ENCODE measurements around the gene KLF1. TPM values are rescaled to one million over a fixed set of nuclear protein-coding genes. Genes with fewer than 3 reads are reported as not detected.

KLF1 gene
- 0.06 TPM in 1 of 5 replicates, not detected in the others for total RNA-seq (2022; extraction: Qiagen RNA extraction; ENCODE audit: low read depth)

GRCh38 chr19:12886969-12887747, at the start of gene KLF1:
Gene KLF1 (minus strand): TSS chr19:12887201. CDS start chr19:12887140, 61 bp downstream.

GRCh38 chr19:12933287-12934072, 46.5 kb upstream of the KLF1 start, which contains the start of gene FARSA:
Gene FARSA (minus strand): TSS chr19:12933711. CDS start chr19:12933696, 15 bp downstream.

GRCh38 chr19:12890787-12891552, 4.0 kb upstream of the KLF1 start, which contains the start of gene GCDH:
Gene GCDH (plus strand): TSS chr19:12891160. CDS start chr19:12891305, 145 bp downstream.

GRCh38 chr19:12881172-12881808, 5.7 kb downstream of the KLF1 start, which contains the start of gene DNASE2:
Gene DNASE2 (minus strand): TSS chr19:12881449. CDS start chr19:12881375, 74 bp downstream.

GRCh38 chr19:12838182-12838885, 48.7 kb downstream of the KLF1 start, which contains the start of gene MAST1:
Gene MAST1 (plus strand): TSS chr19:12838515. CDS start chr19:12838573, 58 bp downstream.

GRCh38 chr19:12834566-12834943, 52.4 kb downstream of the KLF1 start, which contains the start of gene RTBDN:
Gene RTBDN (minus strand): TSS chr19:12834579. CDS start chr19:12829979, 4,600 bp downstream.

Other genes with a start within 250 kb of the KLF1 start
- gene MAN2B1, start 220.5 kb downstream of the KLF1 start, total RNA-seq (2022; extraction: Qiagen RNA extraction; ENCODE audit: low read depth) = 19.1 to 24.4 TPM (median 20.1 TPM) in 5 replicates
- gene WDR83, start 220.4 kb downstream of the KLF1 start, total RNA-seq (2022; extraction: Qiagen RNA extraction; ENCODE audit: low read depth) = 9.0 to 11.7 TPM (median 10.3 TPM) in 5 replicates
- 38.6 to 51.8 TPM (median 48.5 TPM) in 5 replicates for gene DHPS, start 205.3 kb downstream of the KLF1 start, total RNA-seq (2022; extraction: Qiagen RNA extraction; ENCODE audit: low read depth)
- not detected in 5 replicates for gene GNG14, start 199.2 kb downstream of the KLF1 start, total RNA-seq (2022; extraction: Qiagen RNA extraction; ENCODE audit: low read depth)
- gene FBXW9, start 190.6 kb downstream of the KLF1 start, total RNA-seq (2022; extraction: Qiagen RNA extraction; ENCODE audit: low read depth) = 10.8 to 13.2 TPM (median 12.6 TPM) in 5 replicates
- gene TNPO2, start 163.3 kb downstream of the KLF1 start, total RNA-seq (2022; extraction: Qiagen RNA extraction; ENCODE audit: low read depth) = 29.7 to 36.8 TPM (median 36.6 TPM) in 5 replicates
- 135 to 200 TPM (median 176 TPM) in 5 replicates for gene TRIR, start 152.5 kb downstream of the KLF1 start, total RNA-seq (2022; extraction: Qiagen RNA extraction; ENCODE audit: low read depth)
- 78.4 to 98.3 TPM (median 91.2 TPM) in 5 replicates for gene GET3, start 149.7 kb downstream of the KLF1 start, total RNA-seq (2022; extraction: Qiagen RNA extraction; ENCODE audit: low read depth)
- gene BEST2, start 135.4 kb downstream of the KLF1 start, total RNA-seq (2022; extraction: Qiagen RNA extraction; ENCODE audit: low read depth) = 0.06 TPM in 1 of 5 replicates, not detected in the others
- gene HOOK2, start 111.6 kb downstream of the KLF1 start, total RNA-seq (2022; extraction: Qiagen RNA extraction; ENCODE audit: low read depth) = 7.2 to 12.1 TPM (median 10.4 TPM) in 5 replicates
- gene JUNB, start 95.7 kb downstream of the KLF1 start, total RNA-seq (2022; extraction: Qiagen RNA extraction; ENCODE audit: low read depth) = 96.9 to 138 TPM (median 119 TPM) in 5 replicates
- gene PRDX2, start 85.4 kb downstream of the KLF1 start, total RNA-seq (2022; extraction: Qiagen RNA extraction; ENCODE audit: low read depth) = 0.59 to 0.91 TPM (median 0.74 TPM) in 5 replicates
- 0.90 to 13.2 TPM (median 10.8 TPM) in 5 replicates for gene THSD8, start 85.1 kb downstream of the KLF1 start, total RNA-seq (2022; extraction: Qiagen RNA extraction; ENCODE audit: low read depth)
- 37.4 to 49.2 TPM (median 44.4 TPM) in 5 replicates for gene RNASEH2A, start 80.6 kb downstream of the KLF1 start, total RNA-seq (2022; extraction: Qiagen RNA extraction; ENCODE audit: low read depth)
- 0.24 to 0.26 TPM in 2 of 5 replicates, not detected in the others for gene RTBDN, start 52.6 kb downstream of the KLF1 start, total RNA-seq (2022; extraction: Qiagen RNA extraction; ENCODE audit: low read depth)
- 1.9 to 2.9 TPM (median 2.2 TPM) in 5 replicates for gene MAST1, start 48.7 kb downstream of the KLF1 start, total RNA-seq (2022; extraction: Qiagen RNA extraction; ENCODE audit: low read depth)
- 26.8 to 32.2 TPM (median 29.9 TPM) in 5 replicates for gene DNASE2, start 5.8 kb downstream of the KLF1 start, total RNA-seq (2022; extraction: Qiagen RNA extraction; ENCODE audit: low read depth)
- 7.9 to 10.8 TPM (median 8.8 TPM) in 5 replicates for gene GCDH, start 4.0 kb upstream of the KLF1 start, total RNA-seq (2022; extraction: Qiagen RNA extraction; ENCODE audit: low read depth)
- gene SYCE2, start 32.1 kb upstream of the KLF1 start, total RNA-seq (2022; extraction: Qiagen RNA extraction; ENCODE audit: low read depth) = 0.31 to 0.57 TPM (median 0.46 TPM) in 5 replicates
- gene FARSA, start 46.5 kb upstream of the KLF1 start, total RNA-seq (2022; extraction: Qiagen RNA extraction; ENCODE audit: low read depth) = 68.3 to 85.5 TPM (median 73.0 TPM) in 5 replicates
- 516 to 561 TPM (median 539 TPM) in 5 replicates for gene CALR, start 51.4 kb upstream of the KLF1 start, total RNA-seq (2022; extraction: Qiagen RNA extraction; ENCODE audit: low read depth)
- gene RAD23A, start 58.7 kb upstream of the KLF1 start, total RNA-seq (2022; extraction: Qiagen RNA extraction; ENCODE audit: low read depth) = 71.4 to 85.6 TPM (median 80.8 TPM) in 5 replicates
- gene GADD45GIP1, start 70.0 kb upstream of the KLF1 start, total RNA-seq (2022; extraction: Qiagen RNA extraction; ENCODE audit: low read depth) = 28.0 to 55.0 TPM (median 47.7 TPM) in 5 replicates
- gene DAND5, start 82.4 kb upstream of the KLF1 start, total RNA-seq (2022; extraction: Qiagen RNA extraction; ENCODE audit: low read depth) = 0.07 to 0.13 TPM (median 0.11 TPM) in 3 of 5 replicates, not detected in the others
- 4.0 to 5.8 TPM (median 4.2 TPM) in 5 replicates for gene NFIX, start 108.3 kb upstream of the KLF1 start, total RNA-seq (2022; extraction: Qiagen RNA extraction; ENCODE audit: low read depth)
- 0.45 to 0.92 TPM (median 0.72 TPM) in 5 replicates for gene LYL1, start 215.7 kb upstream of the KLF1 start, total RNA-seq (2022; extraction: Qiagen RNA extraction; ENCODE audit: low read depth)
- gene TRMT1, start 229.5 kb upstream of the KLF1 start, total RNA-seq (2022; extraction: Qiagen RNA extraction; ENCODE audit: low read depth) = 37.9 to 47.9 TPM (median 39.5 TPM) in 5 replicates
- 41.1 to 53.3 TPM (median 41.8 TPM) in 5 replicates for gene NACC1, start 231.1 kb upstream of the KLF1 start, total RNA-seq (2022; extraction: Qiagen RNA extraction; ENCODE audit: low read depth)